Right lobe of liver (tissue), 6 donors: ENCODE measurements around the gene MTCL3.

ENCODE experiments used
- ATAC-seq, 4 donors: fragments of 200-7000 bp; cut with Tn5 transposase; one replicate each; pipeline ENCODE4 v1.9.1; 2020; ENCODE audit warnings: mild to moderate bottlenecking in 4 of 4, moderate library complexity in 4 of 4
- DNase-seq, 3 donors: peaks; one replicate each; pipeline ENCODE4 v3.0.0-alpha.2; 2020
- H3K27ac ChIP-seq, 3 donors: fragments of 200-600 bp; one replicate each; pipeline ENCODE4 v1.8.0; 2022
- H3K27me3 ChIP-seq, 2 donors: fragments of 200-600 bp; one replicate each; pipeline ENCODE4 v1.8.0; 2022
- H3K36me3 ChIP-seq, 4 donors: fragments of 200-600 bp; sonication (generic) in 1 of 4; one replicate each; pipeline versions ENCODE4 v1.5.1 to v1.8.0; 2017 to 2022; ENCODE audit warnings: control low read depth in 1 of 4
- H3K4me1 ChIP-seq, 4 donors: fragments of 200-600 bp; sonication (generic) in 1 of 4; one replicate each; pipeline versions ENCODE4 v1.5.1 to v1.8.0; 2017 to 2022; ENCODE audit warnings: control low read depth in 1 of 4
- H3K4me3 ChIP-seq, 3 donors: fragments of 200-600 bp; one replicate each; pipeline ENCODE4 v1.8.0; 2022
- H3K9me3 ChIP-seq, 4 donors: fragments of 200-600 bp; sonication (generic) in 1 of 4; one replicate each; pipeline versions ENCODE4 v1.5.1 to v1.8.0; 2017 to 2022; ENCODE audit warnings: control low read depth in 1 of 4
- POLR2A ChIP-seq: fragments of 450-650 bp; IDR thresholded peaks from one replicate; pipeline ENCODE4 v1.6.1; 2017; ENCODE audit warnings: antibody characterized with exemption, mild to moderate bottlenecking
- WGBS: methylation state at CpG from one replicate; pipeline ENCODE4 v1.1.6; 2018; ENCODE audit warnings: low coverage, low lambda C conversion rate; ENCODE audit not compliant: insufficient coverage; ENCODE audit errors: missing lambda C conversion rate; 5-methylcytosine and 5-hydroxymethylcytosine counted together
- intact Hi-C, 2 donors: fragments of 100-400 bp; cut with DNase I; formaldehyde crosslinking; loops; one replicate each; pipeline versions ENCODE4 v1.11.2 to v1.14.1; 2022
- TF ChIP-seq, protein P1 (sequence below), 4 donors: fragments of 200-600 bp in 3 of 4; fragments of 450-650 bp in 1 of 4; IDR thresholded peaks; one replicate each; pipeline versions ENCODE4 v1.5.1 to v1.8.0; 2016 to 2022; ENCODE audit warnings: antibody characterized with exemption in 4 of 4, mild to moderate bottlenecking in 2 of 4
- donor health status: DM: no; HTN: yes; CAD: no.
- donor health status: DM: no; HTN: no; CAD: no.
- donor health status: DM: no; HTN: no; CAD: no.
- donor health status: DM: no; HTN: yes; CAD: no.
- donor health status: DM: no; HTN: yes; CAD: no.

The MTCL3 gene

GRCh38 chr6:127514179-127514772, 4.9 kb downstream of the MTCL3 start:
- H3K9me3 ChIP-seq, result no peaks in the 10 kb centered on the region
- 28% methylated on average over 8 of the region's 8 CpGs for WGBS
- DNase-seq (no peak), ATAC-seq (peak in 3 of 4 donors; percentile 10 to 28 (median 27))
- H3K4me3 ChIP-seq, result peak overlapping the region in 1 of 3 donors; percentile 42
- peaks cover 8 to 25% of the 10 kb centered on the region in 2 donors for H3K27me3 ChIP-seq
- H3K36me3 ChIP-seq, result no peaks in the 10 kb centered on the region
- H3K4me1 ChIP-seq, result peaks cover 0 to 17% (median 0%) of the 10 kb centered on the region in 4 donors
- no peak overlapping the region for H3K27ac ChIP-seq
- intact Hi-C loops, result no loop called here
- no peak for TF ChIP-seq POLR2A
- TF ChIP-seq, protein P1, sequence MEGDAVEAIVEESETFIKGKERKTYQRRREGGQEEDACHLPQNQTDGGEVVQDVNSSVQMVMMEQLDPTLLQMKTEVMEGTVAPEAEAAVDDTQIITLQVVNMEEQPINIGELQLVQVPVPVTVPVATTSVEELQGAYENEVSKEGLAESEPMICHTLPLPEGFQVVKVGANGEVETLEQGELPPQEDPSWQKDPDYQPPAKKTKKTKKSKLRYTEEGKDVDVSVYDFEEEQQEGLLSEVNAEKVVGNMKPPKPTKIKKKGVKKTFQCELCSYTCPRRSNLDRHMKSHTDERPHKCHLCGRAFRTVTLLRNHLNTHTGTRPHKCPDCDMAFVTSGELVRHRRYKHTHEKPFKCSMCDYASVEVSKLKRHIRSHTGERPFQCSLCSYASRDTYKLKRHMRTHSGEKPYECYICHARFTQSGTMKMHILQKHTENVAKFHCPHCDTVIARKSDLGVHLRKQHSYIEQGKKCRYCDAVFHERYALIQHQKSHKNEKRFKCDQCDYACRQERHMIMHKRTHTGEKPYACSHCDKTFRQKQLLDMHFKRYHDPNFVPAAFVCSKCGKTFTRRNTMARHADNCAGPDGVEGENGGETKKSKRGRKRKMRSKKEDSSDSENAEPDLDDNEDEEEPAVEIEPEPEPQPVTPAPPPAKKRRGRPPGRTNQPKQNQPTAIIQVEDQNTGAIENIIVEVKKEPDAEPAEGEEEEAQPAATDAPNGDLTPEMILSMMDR (IDR thresholded peaks at IDR 0.05), result no peak

- ATAC-seq (no peak), DNase-seq (no peak)
- no peak for TF ChIP-seq POLR2A
- TF ChIP-seq, protein P1 (IDR thresholded peaks at IDR 0.05), result no peak
- H3K4me3 ChIP-seq, result no peak overlapping the region
- intact Hi-C loops, result no loop called here
- no peak overlapping the region for H3K27ac ChIP-seq
- H3K9me3 ChIP-seq, result no peaks in the 10 kb centered on the region
- H3K4me1 ChIP-seq, result peaks cover 0 to 17% (median 0%) of the 10 kb centered on the region in 4 donors
- peaks cover 8 to 23% of the 10 kb centered on the region in 2 donors for H3K27me3 ChIP-seq
- no peaks in the 10 kb centered on the region for H3K36me3 ChIP-seq
These were observed 5.7 kb downstream of the MTCL3 start for GRCh38 chr6:127513425-127513824.

DNA sequence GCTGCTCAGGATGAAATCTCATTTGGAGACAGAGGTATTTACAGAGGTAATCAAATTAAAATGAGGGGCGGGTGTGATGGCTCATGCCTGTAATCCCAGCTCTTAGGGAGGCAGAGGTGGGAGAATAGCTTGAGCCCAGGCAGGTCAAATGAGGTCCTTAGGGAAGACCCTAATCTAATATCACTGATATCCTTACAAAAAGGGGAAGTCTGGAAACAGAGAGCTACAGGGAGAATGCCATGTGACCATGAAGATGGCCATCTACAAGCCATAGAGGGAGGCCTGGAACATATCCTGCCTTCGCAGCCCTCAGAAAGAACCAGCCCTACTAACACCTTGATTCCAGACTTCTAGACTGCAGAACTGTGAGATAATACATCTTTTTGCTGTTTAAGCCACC, 8.3 kb downstream of the MTCL3 start:
- Histone ChIP-seq H3K4me3 (no peak overlapping the region), H3K27ac (no peak overlapping the region), H3K36me3 (no peaks in the 10 kb centered on the region), H3K9me3 (no peaks in the 10 kb centered on the region), H3K27me3 (peaks cover 0 to 14% of the 10 kb centered on the region in 2 donors), H3K4me1 (peaks cover 0 to 7% (median 0%) of the 10 kb centered on the region in 4 donors)
- DNase-seq, result no peak
- no peak for ATAC-seq
- TF ChIP-seq, protein P1 (IDR thresholded peaks at IDR 0.05), result no peak
- no peak for TF ChIP-seq POLR2A
- intact Hi-C loops, result no loop called here
- 53% methylated on average over 2 of the region's 2 CpGs for WGBS

GRCh38 chr6:127506894-127507293, 12.2 kb downstream of the MTCL3 start:
- intact Hi-C loops, result no loop called here
- Histone ChIP-seq H3K27me3 (peaks cover 0 to 4% of the 10 kb centered on the region in 2 donors), H3K4me1 (no peaks in the 10 kb centered on the region), H3K4me3 (no peak overlapping the region), H3K27ac (no peak overlapping the region), H3K9me3 (no peaks in the 10 kb centered on the region), H3K36me3 (no peaks in the 10 kb centered on the region)
- no peak for ATAC-seq
- TF ChIP-seq, protein P1 (IDR thresholded peaks at IDR 0.05), result no peak
- TF ChIP-seq POLR2A, result no peak
- WGBS, result 20% methylated on average over 1 of the region's 1 CpG
- DNase-seq, result no peak

DNA sequence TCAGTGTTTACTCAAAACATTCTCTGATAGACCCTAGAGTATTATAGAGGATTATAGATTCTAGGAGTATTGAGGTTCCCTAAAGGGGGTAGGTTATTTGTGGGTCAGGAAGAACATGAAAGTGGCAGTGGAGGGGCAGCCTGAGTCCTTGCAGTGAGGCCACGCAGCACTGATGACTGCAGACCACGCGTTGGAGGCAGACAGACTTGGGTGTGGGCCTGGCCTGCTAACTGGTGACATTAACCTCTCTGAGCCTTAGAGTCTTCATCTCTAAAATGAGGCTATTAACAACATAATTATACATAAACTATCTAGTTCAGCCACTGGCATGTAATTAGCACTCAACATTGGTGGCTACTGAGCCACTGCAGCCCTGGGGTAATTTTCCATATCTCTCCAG, 16.1 kb downstream of the MTCL3 start:
- intact Hi-C loops, result no loop called here
- Histone ChIP-seq H3K4me1 (no peaks in the 10 kb centered on the region), H3K27me3 (no peaks in the 10 kb centered on the region), H3K36me3 (no peaks in the 10 kb centered on the region), H3K9me3 (no peaks in the 10 kb centered on the region), H3K27ac (no peak overlapping the region), H3K4me3 (no peak overlapping the region)
- TF ChIP-seq, protein P1 (IDR thresholded peaks at IDR 0.05), result no peak
- no peak for TF ChIP-seq POLR2A
- DNase-seq (no peak), ATAC-seq (no peak)
- 68% methylated on average over 3 of the region's 3 CpGs for WGBS
